H1 (cell line): Measurements from ENCODE around the gene CUTC. TPM values are rescaled to one million over a fixed set of nuclear protein-coding genes. Genes with fewer than 3 reads are reported as not detected.

Experiments used
- CTCF ChIA-PET: fragments of 300-600 bp; sonication (Branson Sonifier 250); formaldehyde crosslinking; loops from one replicate; lab custom pipeline; 2021; ENCODE audit not compliant: partially characterized antibody; lab: Charles Lee
- POLR2A ChIA-PET: fragments of 300-600 bp; sonication (Branson Sonifier 250); formaldehyde crosslinking; loops from one replicate; lab custom pipeline; 2021; ENCODE audit warnings: inconsistent platforms; ENCODE audit not compliant: partially characterized antibody; lab: Charles Lee
- DNase-seq, 2 experiments: peaks; one replicate each; pipeline versions ENCODE4 v3.0.0 to v3.0.0-alpha.2; 2010 to 2022; ENCODE audit warnings: low spot score in 2 of 2, low read depth in 1 of 2, mixed read lengths in 1 of 2
- FAIRE-seq: peaks from 2 replicates; lab custom pipeline; 2011; peaks lifted over from hg19 to GRCh38; lab: Jason Lieb, UNC
- H2AFZ ChIP-seq: 2 replicates; pipeline ENCODE4 v1.8.1; 2012; ENCODE audit warnings: low read length, inconsistent platforms
- H2AK5ac ChIP-seq: 2 replicates; pipeline ENCODE4 v1.6.1; 2013; ENCODE audit warnings: low read depth, low read length
- H2BK120ac ChIP-seq: replicated peaks from 2 replicates; pipeline ENCODE3; 2013; ENCODE audit warnings: low read depth, low read length, inconsistent platforms
- H2BK12ac ChIP-seq: 2 replicates; pipeline ENCODE4 v1.6.1; 2013; ENCODE audit warnings: low read depth, low read length
- H2BK15ac ChIP-seq: 2 replicates; pipeline ENCODE4 v1.6.1; 2013; ENCODE audit warnings: low read length
- H2BK20ac ChIP-seq: 2 replicates; pipeline ENCODE4 v1.6.1; 2013; ENCODE audit warnings: low read length
- H2BK5ac ChIP-seq: 2 replicates; pipeline ENCODE4 v1.6.1; 2013; ENCODE audit warnings: low read depth, low read length
- H3K14ac ChIP-seq: 2 replicates; pipeline ENCODE4 v1.6.1; 2013; ENCODE audit warnings: inconsistent platforms; ENCODE audit not compliant: insufficient read length
- H3K18ac ChIP-seq: 2 replicates; pipeline ENCODE4 v1.6.1; 2013; ENCODE audit warnings: low read length; ENCODE audit errors: extremely low read depth
- H3K23ac ChIP-seq: 2 replicates; pipeline ENCODE4 v1.6.1; 2013; ENCODE audit warnings: inconsistent platforms; ENCODE audit not compliant: insufficient read length
- H3K23me2 ChIP-seq: 2 replicates; pipeline ENCODE4 v1.6.1; 2013; ENCODE audit warnings: low read depth, low read length
- H3K27ac ChIP-seq: 2 replicates; pipeline ENCODE4 v1.6.1; 2011; ENCODE audit warnings: low read depth, low read length, inconsistent platforms
- H3K27me3 ChIP-seq, 4 experiments: replicated peaks in 1 of 4; 1 replicate in 1 of 4; 2 replicates in 3 of 4; pipeline versions ENCODE4 v1.6.1 to v1.8.1; 2011 to 2013; ENCODE audit warnings: low read length in 3 of 4, mild to moderate bottlenecking in 3 of 4, inconsistent platforms in 2 of 4, mixed read lengths in 2 of 4, moderate library complexity in 1 of 4; ENCODE audit not compliant: control insufficient read depth in 3 of 4, insufficient read depth in 3 of 4; ENCODE audit errors: extremely low read depth in 1 of 4
- H3K36me3 ChIP-seq, 4 experiments: 2 replicates each; pipeline versions ENCODE4 v1.6.1 to v1.8.1; 2011 to 2013; ENCODE audit warnings: mild to moderate bottlenecking in 4 of 4, low read length in 3 of 4, moderate library complexity in 2 of 4, control low read depth in 1 of 4, inconsistent platforms in 1 of 4; ENCODE audit not compliant: insufficient read depth in 4 of 4, control insufficient read depth in 2 of 4
- H3K4ac ChIP-seq: replicated peaks from 2 replicates; pipeline ENCODE3; 2013; ENCODE audit warnings: low read length, low read depth, mixed read lengths, inconsistent platforms; ENCODE audit not compliant: insufficient read length
- H3K4me1 ChIP-seq, 4 experiments: replicated peaks in 1 of 4; 1 replicate in 1 of 4; 2 replicates in 3 of 4; pipeline versions ENCODE4 v1.6.1 to v1.8.1; 2011 to 2013; ENCODE audit warnings: low read length in 3 of 4, inconsistent platforms in 2 of 4, mixed read lengths in 1 of 4; ENCODE audit not compliant: insufficient read depth in 4 of 4, control insufficient read depth in 3 of 4
- H3K4me2 ChIP-seq, 2 experiments: 2 replicates each; pipeline versions ENCODE4 v1.6.1 to v1.8.1; 2011 to 2013; ENCODE audit warnings: low read depth in 2 of 2, low read length in 2 of 2, control low read depth in 1 of 2, inconsistent platforms in 1 of 2, mild to moderate bottlenecking in 1 of 2; ENCODE audit not compliant: insufficient read depth in 1 of 2
- H3K4me3 ChIP-seq, 4 experiments: fragments of 200-600, 300-600 bp in 1 of 4; sonication (generic), shearing (Covaris generic), sonication (Bioruptor Twin) in 1 of 4; 2 replicates each; pipeline versions ENCODE4 v1.5.1 to v1.8.1; 2011 to 2016; ENCODE audit warnings: low read length in 4 of 4, low read depth in 3 of 4, control low read depth in 2 of 4, inconsistent platforms in 2 of 4, mild to moderate bottlenecking in 2 of 4, mixed read lengths in 1 of 4, moderate library complexity in 1 of 4; ENCODE audit not compliant: insufficient read depth in 2 of 4; ENCODE audit errors: extremely low read depth in 1 of 4
- H3K56ac ChIP-seq: replicated peaks from 2 replicates; pipeline ENCODE3; 2013; ENCODE audit warnings: low read depth, mild to moderate bottlenecking, mixed read lengths, low read length, inconsistent platforms; ENCODE audit not compliant: insufficient read length
- H3K79me1 ChIP-seq: 2 replicates; pipeline ENCODE4 v1.6.1; 2013; ENCODE audit warnings: low read depth, low read length, control low read depth
- H3K79me2 ChIP-seq, 2 experiments: 2 replicates each; pipeline versions ENCODE4 v1.6.1 to v1.8.1; 2012 to 2013; ENCODE audit warnings: low read length in 2 of 2, mild to moderate bottlenecking in 2 of 2, inconsistent platforms in 1 of 2; ENCODE audit not compliant: insufficient read depth in 2 of 2, control insufficient read depth in 1 of 2
- H3K9ac ChIP-seq, 4 experiments: replicated peaks in 1 of 4; 1 replicate in 1 of 4; 2 replicates in 3 of 4; pipeline versions ENCODE4 v1.6.1 to v1.8.1; 2011 to 2013; ENCODE audit warnings: low read depth in 3 of 4, low read length in 3 of 4, control low read depth in 2 of 4, mild to moderate bottlenecking in 2 of 4, moderate library complexity in 2 of 4, inconsistent platforms in 1 of 4; ENCODE audit errors: extremely low read depth in 1 of 4
- H3K9me3 ChIP-seq, 2 experiments: 2 replicates each; pipeline versions ENCODE4 v1.6.1 to v1.8.1; 2012 to 2013; ENCODE audit warnings: mild to moderate bottlenecking in 2 of 2, moderate library complexity in 2 of 2, control low read depth in 1 of 2, inconsistent platforms in 1 of 2, low read depth in 1 of 2, low read length in 1 of 2, mixed read lengths in 1 of 2; ENCODE audit not compliant: insufficient read depth in 2 of 2
- H4K20me1 ChIP-seq, 2 experiments: replicated peaks in 1 of 2; 2 replicates each; pipeline versions ENCODE3 to v1.8.1; 2011 to 2013; ENCODE audit warnings: inconsistent platforms in 2 of 2, low read length in 2 of 2, mild to moderate bottlenecking in 1 of 2; ENCODE audit not compliant: insufficient read depth in 2 of 2, control insufficient read depth in 1 of 2
- H4K5ac ChIP-seq: 2 replicates; pipeline ENCODE4 v1.6.1; 2013; ENCODE audit warnings: low read length, low read depth, mixed read lengths, inconsistent platforms; ENCODE audit not compliant: insufficient read length
- H4K8ac ChIP-seq: 2 replicates; pipeline ENCODE4 v1.8.0; 2013; ENCODE audit warnings: mild to moderate bottlenecking, moderate library complexity, low read length, inconsistent platforms; ENCODE audit not compliant: insufficient read depth; ENCODE audit errors: extremely low read depth
- H4K91ac ChIP-seq: replicated peaks from 2 replicates; pipeline ENCODE3; 2013; ENCODE audit warnings: low read length, mixed read lengths, inconsistent platforms; ENCODE audit not compliant: insufficient read length
- CTBP2 ChIP-seq: IDR thresholded peaks from 2 replicates; pipeline ENCODE4 v1.7.0; 2011; ENCODE audit warnings: borderline replicate concordance, mild to moderate bottlenecking, moderate library complexity, mixed read lengths, low read length; ENCODE audit not compliant: insufficient read depth, insufficient read length
- RAD21 ChIP-seq, 2 experiments: IDR thresholded peaks in 1 of 2; conservative IDR thresholded peaks in 1 of 2; 2 replicates each; pipeline ENCODE4 v1.6.1; 2011; ENCODE audit warnings: low read depth in 2 of 2, low read length in 2 of 2, improper control_type of control experiment in 1 of 2, inconsistent platforms in 1 of 2, mild to moderate bottlenecking in 1 of 2, moderate library complexity in 1 of 2
- RNF2 ChIP-seq: fragments of 200-900, 300-1000 bp; sonication (generic); IDR thresholded peaks from 2 replicates; pipeline ENCODE4 v1.7.1; 2016; ENCODE audit warnings: borderline replicate concordance, low read depth, mild to moderate bottlenecking, antibody characterized with exemption, low read length; ENCODE audit not compliant: poor library complexity, severe bottlenecking; ENCODE audit errors: missing control alignments
- TBP ChIP-seq: IDR thresholded peaks from 2 replicates; pipeline ENCODE4 v1.6.1; 2011; ENCODE audit warnings: low read depth, low read length, improper control_type of control experiment
- TCF12 ChIP-seq: IDR thresholded peaks from 2 replicates; pipeline ENCODE4 v1.6.1; 2011; ENCODE audit warnings: low read depth, mild to moderate bottlenecking, low read length
- polyA plus RNA-seq, 7 experiments: library from polyadenylated mRNA; depleted of rRNA in 3 of 7; stranded (reverse) in 5 of 7; unstranded in 2 of 7; fragments of >200 nt in 5 of 7; fragments of 200-250 nt in 2 of 7; gene quantifications; 1 replicate in 5 of 7; 2 replicates in 1 of 7; 4 replicates in 1 of 7; pipeline versions ENCODE4 v1.2.1 to v1.2.3, GENCODE V29; 2011 to 2013; ENCODE audit warnings: missing spikeins in 2 of 7, mixed read lengths in 2 of 7
- total RNA-seq: library from RNA; stranded (reverse); fragmentation: NEBNext Ultra II Directional; extraction: Animal tissue kit (Norgen Biotek cat#: 25700); gene quantifications from 2 replicates; pipeline ENCODE4 v1.2.1, GENCODE V29; 2021
- TF ChIP-seq, protein P1 (sequence below), 3 experiments: IDR thresholded peaks; 1 replicate in 2 of 3; 2 replicates in 1 of 3; pipeline versions ENCODE4 v1.5.1 to v1.6.1; 2011; ENCODE audit warnings: low read length in 3 of 3, mild to moderate bottlenecking in 3 of 3, inconsistent platforms in 2 of 3, low read depth in 1 of 3, moderate library complexity in 1 of 3; ENCODE audit not compliant: insufficient read depth in 1 of 3; ENCODE audit errors: control extremely low read depth in 1 of 3

Gene CUTC
- total and polyA plus RNA-seq, 2 of the 8 experiments (the other 6 are each of a cell fraction or from before 2014, with no cell fraction given): 25.3 to 25.6 TPM

DNA sequence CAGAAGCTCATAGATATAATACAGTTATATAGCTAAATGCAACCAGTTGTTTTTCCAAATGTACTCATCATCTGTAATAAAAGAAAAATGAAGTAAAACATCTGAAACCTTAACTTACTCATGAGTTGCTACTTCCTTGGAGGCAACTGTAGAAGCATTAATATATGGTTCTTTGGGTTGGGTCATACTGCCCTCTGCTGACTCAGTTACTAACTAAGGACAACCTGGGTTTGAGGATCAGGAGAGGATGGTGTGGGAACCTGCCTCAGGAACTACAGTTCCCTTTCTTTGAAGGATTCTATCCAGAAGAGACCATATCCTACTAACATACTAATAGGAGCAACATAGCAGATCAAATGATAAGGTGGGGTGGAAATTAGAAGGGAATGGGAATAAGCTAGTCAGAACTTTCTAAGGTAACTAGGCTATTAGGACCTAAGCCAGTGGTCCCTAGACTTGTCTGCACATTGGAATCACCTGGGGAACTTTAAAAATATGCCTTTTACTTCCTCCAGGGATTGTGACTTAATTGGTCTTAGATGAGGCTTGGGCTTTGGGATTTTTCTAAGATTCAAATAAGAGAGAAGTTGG, 20.8 kb upstream of the CUTC start:
- no peak overlapping the region for H2AK5ac ChIP-seq
- CTCF ChIA-PET: interaction anchor here (0.6 to 2.8 kb wide), 17 partner anchors 10 to 322 kb away, joined by 3 to 7 read pairs (median 4); partner anchors contain the start of genes COX15, CUTC, ENTPD7 and GOT1
- no peak overlapping the region for H2BK120ac ChIP-seq
- H3K9ac ChIP-seq: no peak overlapping the region
- H3K56ac ChIP-seq: no peak overlapping the region
- no peak overlapping the region for H3K18ac ChIP-seq
- no peak overlapping the region for H4K91ac ChIP-seq
- DNase-seq (no peak), FAIRE-seq (peak; percentile 7)
- POLR2A ChIA-PET: no interaction called here
- no peaks in the 10 kb centered on the region; the same call in 1 of the 2 replicates for H3K79me1 ChIP-seq
- H3K79me2 ChIP-seq: no peaks in the 10 kb centered on the region
- H4K8ac ChIP-seq: no peak overlapping the region
- no peak overlapping the region for H3K27ac ChIP-seq
- no peak overlapping the region for H2BK12ac ChIP-seq
- H4K5ac ChIP-seq: no peak overlapping the region
- no peaks in the 10 kb centered on the region for H3K27me3 ChIP-seq
- H3K36me3 ChIP-seq: peaks cover 1 to 39% (median 11%) of the 10 kb centered on the region in 4 experiments; a peak in 7 of 8 replicates
- no peak overlapping the region for H2AFZ ChIP-seq
- H3K4me3 ChIP-seq: no peak overlapping the region
- no peaks in the 10 kb centered on the region for H4K20me1 ChIP-seq
- TF ChIP-seq, protein P1, sequence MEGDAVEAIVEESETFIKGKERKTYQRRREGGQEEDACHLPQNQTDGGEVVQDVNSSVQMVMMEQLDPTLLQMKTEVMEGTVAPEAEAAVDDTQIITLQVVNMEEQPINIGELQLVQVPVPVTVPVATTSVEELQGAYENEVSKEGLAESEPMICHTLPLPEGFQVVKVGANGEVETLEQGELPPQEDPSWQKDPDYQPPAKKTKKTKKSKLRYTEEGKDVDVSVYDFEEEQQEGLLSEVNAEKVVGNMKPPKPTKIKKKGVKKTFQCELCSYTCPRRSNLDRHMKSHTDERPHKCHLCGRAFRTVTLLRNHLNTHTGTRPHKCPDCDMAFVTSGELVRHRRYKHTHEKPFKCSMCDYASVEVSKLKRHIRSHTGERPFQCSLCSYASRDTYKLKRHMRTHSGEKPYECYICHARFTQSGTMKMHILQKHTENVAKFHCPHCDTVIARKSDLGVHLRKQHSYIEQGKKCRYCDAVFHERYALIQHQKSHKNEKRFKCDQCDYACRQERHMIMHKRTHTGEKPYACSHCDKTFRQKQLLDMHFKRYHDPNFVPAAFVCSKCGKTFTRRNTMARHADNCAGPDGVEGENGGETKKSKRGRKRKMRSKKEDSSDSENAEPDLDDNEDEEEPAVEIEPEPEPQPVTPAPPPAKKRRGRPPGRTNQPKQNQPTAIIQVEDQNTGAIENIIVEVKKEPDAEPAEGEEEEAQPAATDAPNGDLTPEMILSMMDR (IDR thresholded peaks at IDR 0.05; ENCODE audit: control extremely low read depth in 1 of 3, insufficient read depth in 1 of 3, low read depth in 1 of 3, low read length in 3 of 3): peak in 2 of 3 experiments; percentile 43 to 59; a peak in 3 of 4 replicates
- TF ChIP-seq TBP (no peak), RNF2 (no peak), CTBP2 (no peak), RAD21 (IDR thresholded peaks at IDR 0.05 in 1 of 2, conservative IDR thresholded peaks at IDR 0.05 in 1 of 2; ENCODE audit: low read depth in 2 of 2, low read length in 2 of 2) (peak; percentile 65 to 71), TCF12 (no peak)
- no peaks in the 10 kb centered on the region for H3K9me3 ChIP-seq
- no peak overlapping the region for H3K14ac ChIP-seq
- no peak overlapping the region for H3K4ac ChIP-seq
- no peak overlapping the region for H2BK5ac ChIP-seq
- H3K23me2 ChIP-seq: no peaks in the 10 kb centered on the region
- no peak overlapping the region for H3K23ac ChIP-seq
- H2BK15ac ChIP-seq: no peak overlapping the region
- no peaks in the 10 kb centered on the region for H3K4me1 ChIP-seq
- no peak overlapping the region for H2BK20ac ChIP-seq
- no peak overlapping the region for H3K4me2 ChIP-seq
